ENCODE data around the gene RNF181. TPM values are rescaled to one million over a fixed set of nuclear protein-coding genes. Genes with fewer than 3 reads are reported as not detected.

RNF181 gene
- total and polyA plus RNA-seq, 2 of the 13 experiments (the other 11 are each of a cell fraction or from before 2014, with no cell fraction given) = 224 to 578 TPM

GRCh38 chr2:85551698-85552678 lies 43.6 kb upstream of the RNF181 start (continued):
- TF ChIP-seq FOXO1 (CRISPR knock-in tag; IDR thresholded peaks at IDR 0.05) = peak; percentile 10; the same call in 1 of the 2 replicates
- 0 out of 2 replicates have a peak, but pooled peaks have one; percentile 17 for TF ChIP-seq MEF2D (CRISPR knock-in tag; IDR thresholded peaks at IDR 0.05)
- TF ChIP-seq E2F5 (CRISPR knock-in tag; conservative IDR thresholded peaks at IDR 0.05) = no peak
- peak; percentile 45; the same call in 1 of the 2 replicates for TF ChIP-seq FOXA1 (IDR thresholded peaks at IDR 0.05)
- TF ChIP-seq FOXA1 (CRISPR knock-in tag; IDR thresholded peaks at IDR 0.05) = peak; percentile 90
- no peak for TF ChIP-seq ZNF17 (CRISPR knock-in tag; IDR thresholded peaks at IDR 0.05)
- no peak for TF ChIP-seq ZNF343 (CRISPR knock-in tag; IDR thresholded peaks at IDR 0.05)
- no peak for TF ChIP-seq ZSCAN30 (CRISPR knock-in tag; IDR thresholded peaks at IDR 0.05)
- TF ChIP-seq MTF2 (CRISPR knock-in tag; IDR thresholded peaks at IDR 0.05; ENCODE audit: borderline replicate concordance) = no peak
- TF ChIP-seq CBX5 (CRISPR knock-in tag; IDR thresholded peaks at IDR 0.05; ENCODE audit: borderline replicate concordance) = no peak
- TF ChIP-seq MYPOP (CRISPR knock-in tag; IDR thresholded peaks at IDR 0.05) = no peak
- no peak for TF ChIP-seq PRPF4 (IDR thresholded peaks at IDR 0.05; ENCODE audit: low read depth, low read length, poor library complexity, severe bottlenecking)
- TF ChIP-seq RFX3 (CRISPR knock-in tag; IDR thresholded peaks at IDR 0.05) = no peak
- no peak for TF ChIP-seq RERE (CRISPR knock-in tag; IDR thresholded peaks at IDR 0.05; ENCODE audit: low read depth)
- TF ChIP-seq HMG20A (CRISPR knock-in tag; IDR thresholded peaks at IDR 0.05; ENCODE audit: borderline replicate concordance) = no peak
- no peak for TF ChIP-seq ZNF773 (CRISPR knock-in tag; IDR thresholded peaks at IDR 0.05; ENCODE audit: borderline replicate concordance)
- no peak for TF ChIP-seq FOXK2 (IDR thresholded peaks at IDR 0.05)
- no peak for TF ChIP-seq ZNF556 (CRISPR knock-in tag; IDR thresholded peaks at IDR 0.05; ENCODE audit: borderline replicate concordance)
- TF ChIP-seq DNMT3B (CRISPR knock-in tag; conservative IDR thresholded peaks at IDR 0.05) = peak; percentile 37; the same call in 1 of the 2 replicates
- TF ChIP-seq REPIN1 (CRISPR knock-in tag; IDR thresholded peaks at IDR 0.05; ENCODE audit: borderline replicate concordance, low read depth) = peak; percentile 56; the same call in 1 of the 2 replicates
- no peak; the same call in 1 of the 2 replicates for TF ChIP-seq ZNF619 (CRISPR knock-in tag; IDR thresholded peaks at IDR 0.05)
- no peak for TF ChIP-seq EP300 (IDR thresholded peaks at IDR 0.05; ENCODE audit: low read depth in 2 of 2, low read length in 2 of 2)
- 0 out of 2 replicates have a peak, but pooled peaks have one; percentile 24 for TF ChIP-seq EP300 (CRISPR knock-in tag; IDR thresholded peaks at IDR 0.05; ENCODE audit: borderline replicate concordance)
- no peak for TF ChIP-seq SMARCC2 (IDR thresholded peaks at IDR 0.05)
